WTC11 (cell line): ENCODE measurements around the gene FUT7. TPM values are rescaled to one million over a fixed set of nuclear protein-coding genes. Genes with fewer than 3 reads are reported as not detected.

ENCODE experiments used
- ELF4 ChIP-seq: sonication (generic); formaldehyde crosslinking; IDR thresholded peaks from 2 replicates; pipeline ENCODE4 v1.8.1; 2022; ENCODE audit warnings: low read depth, mild to moderate bottlenecking, moderate library complexity, missing genetic modification reagents
- ESRRA ChIP-seq: sonication (generic); formaldehyde crosslinking; IDR thresholded peaks from 2 replicates; pipeline ENCODE4 v1.8.1; 2022; ENCODE audit warnings: mild to moderate bottlenecking, missing genetic modification reagents, borderline replicate concordance
- NFATC4 ChIP-seq: fragments of 250-450 bp; sonication (Bioruptor Pico); IDR thresholded peaks from 2 replicates; pipeline ENCODE4 v1.9.0; 2021; ENCODE audit warnings: mild to moderate bottlenecking
- OVOL2 ChIP-seq: fragments of 250-450 bp; sonication (Bioruptor Pico); IDR thresholded peaks from 2 replicates; pipeline ENCODE4 v1.9.0; 2021; ENCODE audit warnings: mild to moderate bottlenecking, borderline replicate concordance
- RELA ChIP-seq: sonication (generic); formaldehyde crosslinking; IDR thresholded peaks from 2 replicates; pipeline ENCODE4 v1.8.1; 2022; ENCODE audit warnings: missing genetic modification reagents, mild to moderate bottlenecking, borderline replicate concordance
- SMAD3 ChIP-seq: sonication (generic); formaldehyde crosslinking; IDR thresholded peaks from 2 replicates; pipeline ENCODE4 v1.8.0; 2022; ENCODE audit warnings: missing genetic modification reagents, mild to moderate bottlenecking, borderline replicate concordance
- TP53 ChIP-seq: sonication (generic); formaldehyde crosslinking; IDR thresholded peaks from 2 replicates; pipeline ENCODE4 v1.8.1; 2023; ENCODE audit warnings: mild to moderate bottlenecking, missing genetic modification reagents
- ZNF232 ChIP-seq: sonication (generic); formaldehyde crosslinking; IDR thresholded peaks from 2 replicates; pipeline ENCODE4 v1.8.0; 2022; ENCODE audit warnings: mild to moderate bottlenecking, missing genetic modification reagents
- ZNF263 ChIP-seq: sonication (generic); formaldehyde crosslinking; IDR thresholded peaks from 2 replicates; pipeline ENCODE4 v1.8.1; 2022; ENCODE audit warnings: low read depth, mild to moderate bottlenecking, moderate library complexity, missing genetic modification reagents
- total RNA-seq: library from RNA; stranded (reverse); gene quantifications from 3 replicates; pipeline ENCODE4 v1.2.3, GENCODE V29; 2021
- TF ChIP-seq, protein P1 (sequence below): sonication (generic); formaldehyde crosslinking; IDR thresholded peaks from 2 replicates; pipeline ENCODE4 v1.8.1; 2023; ENCODE audit warnings: mild to moderate bottlenecking, missing genetic modification reagents, borderline replicate concordance
- TF ChIP-seq, protein P2 (sequence below): sonication (generic); formaldehyde crosslinking; IDR thresholded peaks from 2 replicates; pipeline ENCODE4 v1.8.0; 2022; ENCODE audit warnings: mild to moderate bottlenecking, missing genetic modification reagents
- TF ChIP-seq, protein P3 (sequence below): sonication (generic); formaldehyde crosslinking; IDR thresholded peaks from 2 replicates; pipeline ENCODE4 v1.8.1; 2022; ENCODE audit warnings: mild to moderate bottlenecking, missing genetic modification reagents, moderate library complexity, borderline replicate concordance
- TF ChIP-seq, protein P4 (sequence below): sonication (generic); formaldehyde crosslinking; IDR thresholded peaks from 2 replicates; pipeline ENCODE4 v1.8.0; 2023; ENCODE audit warnings: missing genetic modification reagents
- TF ChIP-seq, protein P5 (sequence below): sonication (generic); formaldehyde crosslinking; IDR thresholded peaks from 2 replicates; pipeline ENCODE4 v1.8.0; 2022; ENCODE audit warnings: mild to moderate bottlenecking, missing genetic modification reagents
- TF ChIP-seq, protein P6 (sequence below): fragments of 250-450 bp; sonication (Bioruptor Pico); IDR thresholded peaks from 2 replicates; pipeline ENCODE4 v1.9.0; 2021; ENCODE audit warnings: mild to moderate bottlenecking
- TF ChIP-seq, protein P7 (sequence below): fragments of 250-450 bp; sonication (Bioruptor Pico); IDR thresholded peaks from 2 replicates; pipeline ENCODE4 v1.8.0; 2021; ENCODE audit warnings: mild to moderate bottlenecking
- TF ChIP-seq, protein P8 (sequence below): sonication (generic); formaldehyde crosslinking; IDR thresholded peaks from 2 replicates; pipeline ENCODE4 v1.8.1; 2022; ENCODE audit warnings: low read depth, missing genetic modification reagents, borderline replicate concordance

Gene FUT7
- total RNA-seq, 1 experiment from 2014 or later: not detected

DNA sequence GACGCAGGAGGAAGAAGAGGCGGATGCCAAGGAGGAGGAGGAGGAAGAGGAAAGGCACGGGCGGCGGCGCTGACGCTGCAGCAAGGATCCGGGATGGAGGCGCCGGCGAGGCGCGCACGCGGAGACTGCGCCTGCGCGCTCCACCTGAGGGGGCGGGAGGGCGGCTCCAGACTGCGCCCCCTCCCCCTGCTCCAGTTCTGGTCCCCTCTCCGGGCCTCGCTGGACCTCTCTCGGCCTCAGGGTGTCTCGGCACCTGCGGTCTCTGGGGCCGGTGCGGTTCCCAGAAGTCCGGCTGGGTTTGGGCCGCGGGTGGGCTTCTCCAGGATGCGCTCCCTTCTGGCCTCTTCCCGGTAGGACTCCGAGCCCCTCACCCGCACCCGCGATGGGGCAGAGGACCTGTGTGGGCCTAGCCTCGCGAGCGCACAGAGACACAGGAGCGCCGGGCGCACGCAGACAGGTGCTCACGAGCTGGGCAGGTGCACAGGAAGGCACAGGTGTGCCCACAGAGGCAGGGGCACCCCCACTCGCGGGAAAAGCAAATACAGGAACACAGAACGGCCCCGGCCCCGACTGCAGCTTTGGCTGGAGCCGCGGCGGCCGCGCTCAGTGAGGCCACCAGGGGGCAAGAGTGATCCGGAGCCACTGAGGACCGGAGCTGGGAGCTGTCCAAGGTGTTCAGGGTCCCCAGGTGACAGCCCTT, 14.3 kb upstream of the FUT7 start, which contains the start of gene NPDC1 (continued):
- TF ChIP-seq, protein P1, sequence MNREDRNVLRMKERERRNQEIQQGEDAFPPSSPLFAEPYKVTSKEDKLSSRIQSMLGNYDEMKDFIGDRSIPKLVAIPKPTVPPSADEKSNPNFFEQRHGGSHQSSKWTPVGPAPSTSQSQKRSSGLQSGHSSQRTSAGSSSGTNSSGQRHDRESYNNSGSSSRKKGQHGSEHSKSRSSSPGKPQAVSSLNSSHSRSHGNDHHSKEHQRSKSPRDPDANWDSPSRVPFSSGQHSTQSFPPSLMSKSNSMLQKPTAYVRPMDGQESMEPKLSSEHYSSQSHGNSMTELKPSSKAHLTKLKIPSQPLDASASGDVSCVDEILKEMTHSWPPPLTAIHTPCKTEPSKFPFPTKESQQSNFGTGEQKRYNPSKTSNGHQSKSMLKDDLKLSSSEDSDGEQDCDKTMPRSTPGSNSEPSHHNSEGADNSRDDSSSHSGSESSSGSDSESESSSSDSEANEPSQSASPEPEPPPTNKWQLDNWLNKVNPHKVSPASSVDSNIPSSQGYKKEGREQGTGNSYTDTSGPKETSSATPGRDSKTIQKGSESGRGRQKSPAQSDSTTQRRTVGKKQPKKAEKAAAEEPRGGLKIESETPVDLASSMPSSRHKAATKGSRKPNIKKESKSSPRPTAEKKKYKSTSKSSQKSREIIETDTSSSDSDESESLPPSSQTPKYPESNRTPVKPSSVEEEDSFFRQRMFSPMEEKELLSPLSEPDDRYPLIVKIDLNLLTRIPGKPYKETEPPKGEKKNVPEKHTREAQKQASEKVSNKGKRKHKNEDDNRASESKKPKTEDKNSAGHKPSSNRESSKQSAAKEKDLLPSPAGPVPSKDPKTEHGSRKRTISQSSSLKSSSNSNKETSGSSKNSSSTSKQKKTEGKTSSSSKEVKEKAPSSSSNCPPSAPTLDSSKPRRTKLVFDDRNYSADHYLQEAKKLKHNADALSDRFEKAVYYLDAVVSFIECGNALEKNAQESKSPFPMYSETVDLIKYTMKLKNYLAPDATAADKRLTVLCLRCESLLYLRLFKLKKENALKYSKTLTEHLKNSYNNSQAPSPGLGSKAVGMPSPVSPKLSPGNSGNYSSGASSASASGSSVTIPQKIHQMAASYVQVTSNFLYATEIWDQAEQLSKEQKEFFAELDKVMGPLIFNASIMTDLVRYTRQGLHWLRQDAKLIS (CRISPR knock-in tag): 0 out of 2 replicates have a peak, but pooled peaks have one; percentile 53
- TF ChIP-seq TP53 (no peak), ZNF263 (CRISPR knock-in tag) (0 out of 2 replicates have a peak, but pooled peaks have one; percentile 16), NFATC4 (CRISPR knock-in tag) (no peak), ESRRA (CRISPR knock-in tag) (no peak), ELF4 (CRISPR knock-in tag) (0 out of 2 replicates have a peak, but pooled peaks have one; percentile 4), ZNF232 (CRISPR knock-in tag) (peak; percentile 9; the same call in 1 of the 2 replicates), SMAD3 (CRISPR knock-in tag) (peak; percentile 88), OVOL2 (no peak), RELA (CRISPR knock-in tag) (peak; percentile 71; the same call in 1 of the 2 replicates)
- TF ChIP-seq, protein P2, sequence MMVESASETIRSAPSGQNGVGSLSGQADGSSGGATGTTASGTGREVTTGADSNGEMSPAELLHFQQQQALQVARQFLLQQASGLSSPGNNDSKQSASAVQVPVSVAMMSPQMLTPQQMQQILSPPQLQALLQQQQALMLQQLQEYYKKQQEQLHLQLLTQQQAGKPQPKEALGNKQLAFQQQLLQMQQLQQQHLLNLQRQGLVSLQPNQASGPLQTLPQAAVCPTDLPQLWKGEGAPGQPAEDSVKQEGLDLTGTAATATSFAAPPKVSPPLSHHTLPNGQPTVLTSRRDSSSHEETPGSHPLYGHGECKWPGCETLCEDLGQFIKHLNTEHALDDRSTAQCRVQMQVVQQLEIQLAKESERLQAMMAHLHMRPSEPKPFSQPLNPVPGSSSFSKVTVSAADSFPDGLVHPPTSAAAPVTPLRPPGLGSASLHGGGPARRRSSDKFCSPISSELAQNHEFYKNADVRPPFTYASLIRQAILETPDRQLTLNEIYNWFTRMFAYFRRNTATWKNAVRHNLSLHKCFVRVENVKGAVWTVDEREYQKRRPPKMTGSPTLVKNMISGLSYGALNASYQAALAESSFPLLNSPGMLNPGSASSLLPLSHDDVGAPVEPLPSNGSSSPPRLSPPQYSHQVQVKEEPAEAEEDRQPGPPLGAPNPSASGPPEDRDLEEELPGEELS (CRISPR knock-in tag): peak; percentile 80
- TF ChIP-seq, protein P3, sequence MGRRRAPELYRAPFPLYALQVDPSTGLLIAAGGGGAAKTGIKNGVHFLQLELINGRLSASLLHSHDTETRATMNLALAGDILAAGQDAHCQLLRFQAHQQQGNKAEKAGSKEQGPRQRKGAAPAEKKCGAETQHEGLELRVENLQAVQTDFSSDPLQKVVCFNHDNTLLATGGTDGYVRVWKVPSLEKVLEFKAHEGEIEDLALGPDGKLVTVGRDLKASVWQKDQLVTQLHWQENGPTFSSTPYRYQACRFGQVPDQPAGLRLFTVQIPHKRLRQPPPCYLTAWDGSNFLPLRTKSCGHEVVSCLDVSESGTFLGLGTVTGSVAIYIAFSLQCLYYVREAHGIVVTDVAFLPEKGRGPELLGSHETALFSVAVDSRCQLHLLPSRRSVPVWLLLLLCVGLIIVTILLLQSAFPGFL: no peak
- TF ChIP-seq, protein P4, sequence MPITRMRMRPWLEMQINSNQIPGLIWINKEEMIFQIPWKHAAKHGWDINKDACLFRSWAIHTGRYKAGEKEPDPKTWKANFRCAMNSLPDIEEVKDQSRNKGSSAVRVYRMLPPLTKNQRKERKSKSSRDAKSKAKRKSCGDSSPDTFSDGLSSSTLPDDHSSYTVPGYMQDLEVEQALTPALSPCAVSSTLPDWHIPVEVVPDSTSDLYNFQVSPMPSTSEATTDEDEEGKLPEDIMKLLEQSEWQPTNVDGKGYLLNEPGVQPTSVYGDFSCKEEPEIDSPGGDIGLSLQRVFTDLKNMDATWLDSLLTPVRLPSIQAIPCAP (CRISPR knock-in tag): no peak
- TF ChIP-seq, protein P5, sequence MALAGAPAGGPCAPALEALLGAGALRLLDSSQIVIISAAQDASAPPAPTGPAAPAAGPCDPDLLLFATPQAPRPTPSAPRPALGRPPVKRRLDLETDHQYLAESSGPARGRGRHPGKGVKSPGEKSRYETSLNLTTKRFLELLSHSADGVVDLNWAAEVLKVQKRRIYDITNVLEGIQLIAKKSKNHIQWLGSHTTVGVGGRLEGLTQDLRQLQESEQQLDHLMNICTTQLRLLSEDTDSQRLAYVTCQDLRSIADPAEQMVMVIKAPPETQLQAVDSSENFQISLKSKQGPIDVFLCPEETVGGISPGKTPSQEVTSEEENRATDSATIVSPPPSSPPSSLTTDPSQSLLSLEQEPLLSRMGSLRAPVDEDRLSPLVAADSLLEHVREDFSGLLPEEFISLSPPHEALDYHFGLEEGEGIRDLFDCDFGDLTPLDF (CRISPR knock-in tag): peak; percentile 66; the same call in 1 of the 2 replicates
- TF ChIP-seq, protein P6, sequence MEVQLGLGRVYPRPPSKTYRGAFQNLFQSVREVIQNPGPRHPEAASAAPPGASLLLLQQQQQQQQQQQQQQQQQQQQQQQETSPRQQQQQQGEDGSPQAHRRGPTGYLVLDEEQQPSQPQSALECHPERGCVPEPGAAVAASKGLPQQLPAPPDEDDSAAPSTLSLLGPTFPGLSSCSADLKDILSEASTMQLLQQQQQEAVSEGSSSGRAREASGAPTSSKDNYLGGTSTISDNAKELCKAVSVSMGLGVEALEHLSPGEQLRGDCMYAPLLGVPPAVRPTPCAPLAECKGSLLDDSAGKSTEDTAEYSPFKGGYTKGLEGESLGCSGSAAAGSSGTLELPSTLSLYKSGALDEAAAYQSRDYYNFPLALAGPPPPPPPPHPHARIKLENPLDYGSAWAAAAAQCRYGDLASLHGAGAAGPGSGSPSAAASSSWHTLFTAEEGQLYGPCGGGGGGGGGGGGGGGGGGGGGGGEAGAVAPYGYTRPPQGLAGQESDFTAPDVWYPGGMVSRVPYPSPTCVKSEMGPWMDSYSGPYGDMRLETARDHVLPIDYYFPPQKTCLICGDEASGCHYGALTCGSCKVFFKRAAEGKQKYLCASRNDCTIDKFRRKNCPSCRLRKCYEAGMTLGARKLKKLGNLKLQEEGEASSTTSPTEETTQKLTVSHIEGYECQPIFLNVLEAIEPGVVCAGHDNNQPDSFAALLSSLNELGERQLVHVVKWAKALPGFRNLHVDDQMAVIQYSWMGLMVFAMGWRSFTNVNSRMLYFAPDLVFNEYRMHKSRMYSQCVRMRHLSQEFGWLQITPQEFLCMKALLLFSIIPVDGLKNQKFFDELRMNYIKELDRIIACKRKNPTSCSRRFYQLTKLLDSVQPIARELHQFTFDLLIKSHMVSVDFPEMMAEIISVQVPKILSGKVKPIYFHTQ (CRISPR knock-in tag): no peak
- TF ChIP-seq, protein P7, sequence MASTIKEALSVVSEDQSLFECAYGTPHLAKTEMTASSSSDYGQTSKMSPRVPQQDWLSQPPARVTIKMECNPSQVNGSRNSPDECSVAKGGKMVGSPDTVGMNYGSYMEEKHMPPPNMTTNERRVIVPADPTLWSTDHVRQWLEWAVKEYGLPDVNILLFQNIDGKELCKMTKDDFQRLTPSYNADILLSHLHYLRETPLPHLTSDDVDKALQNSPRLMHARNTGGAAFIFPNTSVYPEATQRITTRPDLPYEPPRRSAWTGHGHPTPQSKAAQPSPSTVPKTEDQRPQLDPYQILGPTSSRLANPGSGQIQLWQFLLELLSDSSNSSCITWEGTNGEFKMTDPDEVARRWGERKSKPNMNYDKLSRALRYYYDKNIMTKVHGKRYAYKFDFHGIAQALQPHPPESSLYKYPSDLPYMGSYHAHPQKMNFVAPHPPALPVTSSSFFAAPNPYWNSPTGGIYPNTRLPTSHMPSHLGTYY (CRISPR knock-in tag): no peak
- TF ChIP-seq, protein P8, sequence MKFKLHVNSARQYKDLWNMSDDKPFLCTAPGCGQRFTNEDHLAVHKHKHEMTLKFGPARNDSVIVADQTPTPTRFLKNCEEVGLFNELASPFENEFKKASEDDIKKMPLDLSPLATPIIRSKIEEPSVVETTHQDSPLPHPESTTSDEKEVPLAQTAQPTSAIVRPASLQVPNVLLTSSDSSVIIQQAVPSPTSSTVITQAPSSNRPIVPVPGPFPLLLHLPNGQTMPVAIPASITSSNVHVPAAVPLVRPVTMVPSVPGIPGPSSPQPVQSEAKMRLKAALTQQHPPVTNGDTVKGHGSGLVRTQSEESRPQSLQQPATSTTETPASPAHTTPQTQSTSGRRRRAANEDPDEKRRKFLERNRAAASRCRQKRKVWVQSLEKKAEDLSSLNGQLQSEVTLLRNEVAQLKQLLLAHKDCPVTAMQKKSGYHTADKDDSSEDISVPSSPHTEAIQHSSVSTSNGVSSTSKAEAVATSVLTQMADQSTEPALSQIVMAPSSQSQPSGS (CRISPR knock-in tag): no peak
